ENCODE results near the gene ARGFX. TPM values are rescaled to one million over a fixed set of nuclear protein-coding genes. Genes with fewer than 3 reads are reported as not detected.
A peak's percentile ranks its signal among the peaks of the same experiment; 100 is the strongest.

ARGFX gene
- total and polyA plus RNA-seq, 2 of the 13 experiments (the other 11 are each of a cell fraction or from before 2014, with no cell fraction given), result not detected

DNA sequence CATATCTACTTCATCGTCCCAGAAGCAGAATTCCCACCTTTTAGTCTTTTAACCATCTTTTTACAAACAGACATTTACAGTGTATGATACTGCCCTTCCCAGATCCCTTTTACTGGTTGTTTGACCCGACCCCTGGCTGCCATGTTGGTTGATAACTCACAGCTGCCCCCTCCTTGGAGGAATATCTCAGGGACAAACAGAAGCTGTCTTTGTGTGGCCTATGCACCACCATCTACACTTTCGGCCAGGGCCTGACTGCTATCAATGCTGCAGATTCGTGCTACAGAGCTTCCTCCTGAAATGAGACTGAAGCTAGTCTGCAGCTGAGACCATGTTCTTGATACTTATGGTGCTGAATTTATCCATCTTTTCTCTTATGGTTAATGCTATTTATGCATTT is 15.4 kb upstream of the ARGFX start (continued):
- TF ChIP-seq ZFAT (CRISPR knock-in tag; conservative IDR thresholded peaks at IDR 0.05) (peak; percentile 83), KAT7 (CRISPR knock-in tag; IDR thresholded peaks at IDR 0.05; ENCODE audit: borderline replicate concordance) (no peak)
- TF ChIP-seq, protein P1, sequence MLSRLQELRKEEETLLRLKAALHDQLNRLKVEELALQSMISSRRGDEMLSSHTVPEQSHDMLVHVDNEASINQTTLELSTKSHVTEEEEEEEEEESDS (CRISPR knock-in tag; IDR thresholded peaks at IDR 0.05; ENCODE audit: borderline replicate concordance), result no peak

GRCh38 chr3:121552797-121553196 is 15.0 kb upstream of the ARGFX start:
- Histone ChIP-seq H3K27ac (ENCODE audit: extremely low read length, insufficient read depth, low read length) (no peak overlapping the region), H3K4me1 (ENCODE audit: insufficient read depth, low read length) (peaks cover 13% of the 10 kb centered on the region), H3K9ac (ENCODE audit: insufficient read depth, low read depth, low read length) (no peak overlapping the region; the same call in 1 of the 2 replicates), H3K36me3 (replicated peaks in 1 of 2; ENCODE audit: control insufficient read depth in 1 of 2, insufficient read depth in 2 of 2, low read length in 2 of 2) (no peaks in the 10 kb centered on the region), H3K27me3 (ENCODE audit: control insufficient read depth in 1 of 2, insufficient read depth in 2 of 2, low read length in 2 of 2) (peaks cover 0 to 4% of the 10 kb centered on the region in 2 experiments; a peak in 1 of 5 replicates), H3K9me3 (ENCODE audit: low read length) (no peaks in the 10 kb centered on the region), H3K4me2 (ENCODE audit: low read depth, low read length) (peak overlapping the region; percentile 81), H3K79me2 (ENCODE audit: insufficient read depth, low read length) (no peaks in the 10 kb centered on the region), H4K20me1 (ENCODE audit: insufficient read depth, low read length) (no peaks in the 10 kb centered on the region), H3K4me3 (replicated peaks in 1 of 3; ENCODE audit: insufficient read depth in 1 of 3, low read depth in 2 of 3, low read length in 3 of 3) (peak overlapping the region in 2 of 3 experiments; percentile 61 to 84; a peak in 3 of 6 replicates), H2AFZ (ENCODE audit: low read length) (peak overlapping the region; percentile 92)
- TF ChIP-seq, protein P2, sequence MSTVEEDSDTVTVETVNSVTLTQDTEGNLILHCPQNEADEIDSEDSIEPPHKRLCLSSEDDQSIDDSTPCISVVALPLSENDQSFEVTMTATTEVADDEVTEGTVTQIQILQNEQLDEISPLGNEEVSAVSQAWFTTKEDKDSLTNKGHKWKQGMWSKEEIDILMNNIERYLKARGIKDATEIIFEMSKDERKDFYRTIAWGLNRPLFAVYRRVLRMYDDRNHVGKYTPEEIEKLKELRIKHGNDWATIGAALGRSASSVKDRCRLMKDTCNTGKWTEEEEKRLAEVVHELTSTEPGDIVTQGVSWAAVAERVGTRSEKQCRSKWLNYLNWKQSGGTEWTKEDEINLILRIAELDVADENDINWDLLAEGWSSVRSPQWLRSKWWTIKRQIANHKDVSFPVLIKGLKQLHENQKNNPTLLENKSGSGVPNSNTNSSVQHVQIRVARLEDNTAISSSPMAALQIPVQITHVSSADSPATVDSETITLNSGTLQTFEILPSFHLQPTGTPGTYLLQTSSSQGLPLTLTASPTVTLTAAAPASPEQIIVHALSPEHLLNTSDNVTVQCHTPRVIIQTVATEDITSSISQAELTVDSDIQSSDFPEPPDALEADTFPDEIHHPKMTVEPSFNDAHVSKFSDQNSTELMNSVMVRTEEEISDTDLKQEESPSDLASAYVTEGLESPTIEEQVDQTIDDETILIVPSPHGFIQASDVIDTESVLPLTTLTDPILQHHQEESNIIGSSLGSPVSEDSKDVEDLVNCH (CRISPR knock-in tag; IDR thresholded peaks at IDR 0.05), result 0 out of 2 replicates have a peak, but pooled peaks have one; percentile 35
- TF ChIP-seq KMT2A (CRISPR knock-in tag; IDR thresholded peaks at IDR 0.05), result no peak
- TF ChIP-seq, protein P3, sequence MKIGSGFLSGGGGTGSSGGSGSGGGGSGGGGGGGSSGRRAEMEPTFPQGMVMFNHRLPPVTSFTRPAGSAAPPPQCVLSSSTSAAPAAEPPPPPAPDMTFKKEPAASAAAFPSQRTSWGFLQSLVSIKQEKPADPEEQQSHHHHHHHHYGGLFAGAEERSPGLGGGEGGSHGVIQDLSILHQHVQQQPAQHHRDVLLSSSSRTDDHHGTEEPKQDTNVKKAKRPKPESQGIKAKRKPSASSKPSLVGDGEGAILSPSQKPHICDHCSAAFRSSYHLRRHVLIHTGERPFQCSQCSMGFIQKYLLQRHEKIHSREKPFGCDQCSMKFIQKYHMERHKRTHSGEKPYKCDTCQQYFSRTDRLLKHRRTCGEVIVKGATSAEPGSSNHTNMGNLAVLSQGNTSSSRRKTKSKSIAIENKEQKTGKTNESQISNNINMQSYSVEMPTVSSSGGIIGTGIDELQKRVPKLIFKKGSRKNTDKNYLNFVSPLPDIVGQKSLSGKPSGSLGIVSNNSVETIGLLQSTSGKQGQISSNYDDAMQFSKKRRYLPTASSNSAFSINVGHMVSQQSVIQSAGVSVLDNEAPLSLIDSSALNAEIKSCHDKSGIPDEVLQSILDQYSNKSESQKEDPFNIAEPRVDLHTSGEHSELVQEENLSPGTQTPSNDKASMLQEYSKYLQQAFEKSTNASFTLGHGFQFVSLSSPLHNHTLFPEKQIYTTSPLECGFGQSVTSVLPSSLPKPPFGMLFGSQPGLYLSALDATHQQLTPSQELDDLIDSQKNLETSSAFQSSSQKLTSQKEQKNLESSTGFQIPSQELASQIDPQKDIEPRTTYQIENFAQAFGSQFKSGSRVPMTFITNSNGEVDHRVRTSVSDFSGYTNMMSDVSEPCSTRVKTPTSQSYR (CRISPR knock-in tag; IDR thresholded peaks at IDR 0.05; ENCODE audit: borderline replicate concordance), result no peak
- intact Hi-C loops (cut with micrococcal nuclease; ENCODE audit: unreplicated experiment) (no loop called here), in situ Hi-C loops (cut with HindIII; ENCODE audit: extremely low pct_ligation_motif_present, low pct_unique_long_range_greater_than_20kb) (loop anchor here (25.0 kb wide), 1 partner anchor 1135 kb away; the partner anchor contains the start of gene PARP14)
- POLR2A ChIA-PET, result no interaction called here
- no TSS peak for BruUV-seq (replicated peaks)
- ATAC-seq (peak; percentile 51), DNase-seq (ENCODE audit: low spot score) (no peak), FAIRE-seq (no peak)
- CTCF ChIA-PET (ENCODE audit: low intra/inter-chr PET ratio, low total read pairs), result no interaction called here
- WGBS (ENCODE audit: low lambda C conversion rate), result 17% methylated on average over 3 of the region's 3 CpGs

All from HepG2 (cell line).